Measurements from ENCODE around the gene LGI1.

- TF ChIP-seq SUZ12 (IDR thresholded peaks at IDR 0.05; ENCODE audit: extremely low read depth, insufficient read depth, insufficient read length) (no peak), YY1 (IDR thresholded peaks at IDR 0.05; ENCODE audit: insufficient read depth, insufficient read length) (no peak), ZNF274 (IDR thresholded peaks at IDR 0.05; ENCODE audit: low read depth, low read length) (no peak)
Observed at GRCh38 chr10:93752761-93753160, 5.0 kb upstream of the LGI1 start.

All from NT2/D1 (cell line).